Prostate gland (tissue), 2 donors: Measurements from ENCODE around the gene LRRN4.

Experiments
- POLR2A ChIP-seq: fragments of 450-650 bp; IDR thresholded peaks from one replicate; pipeline ENCODE4 v1.6.1; 2016; ENCODE audit warnings: antibody characterized with exemption, mild to moderate bottlenecking
- TF ChIP-seq, protein P1 (sequence below), 4 experiments: fragments of 200-600 bp in 2 of 4; fragments of 450-650 bp in 2 of 4; sonication (generic) in 2 of 4; IDR thresholded peaks; 1 replicate in 3 of 4; 2 replicates in 1 of 4; pipeline ENCODE4 v1.5.1; 2016 to 2019; ENCODE audit warnings: antibody characterized with exemption in 4 of 4, mild to moderate bottlenecking in 2 of 4, moderate library complexity in 2 of 4

DNA sequence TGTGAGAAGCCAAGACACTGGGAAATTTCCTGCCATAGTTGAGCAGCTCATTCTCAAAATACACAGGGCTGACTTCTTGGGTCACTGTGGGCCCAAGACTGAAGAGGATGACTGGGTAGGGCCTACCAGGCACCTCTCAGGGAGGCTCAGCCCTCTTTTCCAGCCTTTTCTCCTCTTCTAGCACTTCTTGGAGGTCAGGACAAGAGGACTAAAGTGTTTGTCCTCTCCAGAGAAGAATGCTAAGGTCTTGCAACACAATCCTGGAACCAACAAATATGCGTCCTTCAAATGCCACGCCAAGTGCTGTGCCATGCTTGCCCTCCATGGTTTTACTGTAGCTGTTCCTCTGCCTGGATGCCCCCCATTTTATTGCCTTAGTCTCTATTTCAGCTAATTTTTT lies 3.3 kb upstream of the LRRN4 start:
- TF ChIP-seq POLR2A, result no peak
- TF ChIP-seq, protein P1, sequence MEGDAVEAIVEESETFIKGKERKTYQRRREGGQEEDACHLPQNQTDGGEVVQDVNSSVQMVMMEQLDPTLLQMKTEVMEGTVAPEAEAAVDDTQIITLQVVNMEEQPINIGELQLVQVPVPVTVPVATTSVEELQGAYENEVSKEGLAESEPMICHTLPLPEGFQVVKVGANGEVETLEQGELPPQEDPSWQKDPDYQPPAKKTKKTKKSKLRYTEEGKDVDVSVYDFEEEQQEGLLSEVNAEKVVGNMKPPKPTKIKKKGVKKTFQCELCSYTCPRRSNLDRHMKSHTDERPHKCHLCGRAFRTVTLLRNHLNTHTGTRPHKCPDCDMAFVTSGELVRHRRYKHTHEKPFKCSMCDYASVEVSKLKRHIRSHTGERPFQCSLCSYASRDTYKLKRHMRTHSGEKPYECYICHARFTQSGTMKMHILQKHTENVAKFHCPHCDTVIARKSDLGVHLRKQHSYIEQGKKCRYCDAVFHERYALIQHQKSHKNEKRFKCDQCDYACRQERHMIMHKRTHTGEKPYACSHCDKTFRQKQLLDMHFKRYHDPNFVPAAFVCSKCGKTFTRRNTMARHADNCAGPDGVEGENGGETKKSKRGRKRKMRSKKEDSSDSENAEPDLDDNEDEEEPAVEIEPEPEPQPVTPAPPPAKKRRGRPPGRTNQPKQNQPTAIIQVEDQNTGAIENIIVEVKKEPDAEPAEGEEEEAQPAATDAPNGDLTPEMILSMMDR (IDR thresholded peaks at IDR 0.05), result no peak
